CD8-positive, alpha-beta memory T cell (primary cell): ENCODE measurements around the gene KDM3B. TPM values are rescaled to one million over a fixed set of nuclear protein-coding genes. Genes with fewer than 3 reads are reported as not detected.
A peak's percentile ranks its signal among the peaks of the same experiment; 100 is the strongest.

ENCODE experiments used
- CTCF ChIA-PET: fragments of 350-600 bp; sonication (Branson Sonifier 250); formaldehyde crosslinking; loops from one replicate; lab custom pipeline; 2021; ENCODE audit warnings: antibody characterized with exemption; lab: Charles Lee
- POLR2A ChIA-PET: fragments of 350-600 bp; sonication (Branson Sonifier 250); formaldehyde crosslinking; loops from one replicate; lab custom pipeline; 2021; ENCODE audit warnings: antibody characterized with exemption; lab: Charles Lee
- DNase-seq, 5 donors: peaks; one replicate each; pipeline versions ENCODE4 v3.0.0 to v3.0.0-alpha.2; 2020 to 2022; ENCODE audit warnings: mixed read lengths in 1 of 5
- H3K27ac ChIP-seq: one replicate; pipeline ENCODE4 v1.7.0; 2013; ENCODE audit warnings: low read depth, mild to moderate bottlenecking, low read length, moderate library complexity
- H3K27me3 ChIP-seq: 2 replicates; pipeline ENCODE4 v1.7.0; 2013; ENCODE audit warnings: low read length, mild to moderate bottlenecking; ENCODE audit not compliant: insufficient read depth, poor library complexity, severe bottlenecking
- H3K36me3 ChIP-seq: 2 replicates; pipeline ENCODE4 v1.7.0; 2013; ENCODE audit warnings: mild to moderate bottlenecking, low read length, moderate library complexity; ENCODE audit not compliant: insufficient read depth
- H3K4me1 ChIP-seq: 2 replicates; pipeline ENCODE4 v1.7.0; 2013; ENCODE audit warnings: mild to moderate bottlenecking, low read length, moderate library complexity; ENCODE audit not compliant: insufficient read depth
- H3K4me3 ChIP-seq: 2 replicates; pipeline ENCODE4 v1.7.0; 2013; ENCODE audit warnings: mild to moderate bottlenecking, low read length
- H3K9me3 ChIP-seq: 2 replicates; pipeline ENCODE4 v1.7.0; 2013; ENCODE audit warnings: mild to moderate bottlenecking, low read length
- H3K27ac Mint-ChIP-seq, 8 donors: one replicate each; pipeline ENCODE4 v1.8.0; 2020 to 2021; ENCODE audit warnings: mixed read lengths in 8 of 8, mild to moderate bottlenecking in 6 of 8, inconsistent platforms in 3 of 8, moderate library complexity in 3 of 8
- H3K27me3 Mint-ChIP-seq, 2 donors: one replicate each; pipeline ENCODE4 v1.8.0; 2020 to 2021; ENCODE audit warnings: mixed read lengths in 2 of 2, mild to moderate bottlenecking in 1 of 2, moderate library complexity in 1 of 2
- H3K36me3 Mint-ChIP-seq, 3 donors: one replicate each; pipeline ENCODE4 v1.8.0; 2020 to 2021; ENCODE audit warnings: mixed read lengths in 3 of 3, inconsistent platforms in 1 of 3, mild to moderate bottlenecking in 1 of 3
- H3K4me1 Mint-ChIP-seq, 3 donors: one replicate each; pipeline ENCODE4 v1.8.0; 2020 to 2021; ENCODE audit warnings: mixed read lengths in 3 of 3, inconsistent platforms in 1 of 3, mild to moderate bottlenecking in 1 of 3
- H3K4me3 Mint-ChIP-seq, 7 donors: one replicate each; pipeline ENCODE4 v1.8.0; 2020 to 2021; ENCODE audit warnings: mixed read lengths in 7 of 7, mild to moderate bottlenecking in 6 of 7, moderate library complexity in 4 of 7, inconsistent platforms in 2 of 7
- H3K9me3 Mint-ChIP-seq, 5 donors: one replicate each; pipeline ENCODE4 v1.8.0; 2020 to 2022; ENCODE audit warnings: mixed read lengths in 5 of 5, mild to moderate bottlenecking in 3 of 5, moderate library complexity in 2 of 5, inconsistent platforms in 1 of 5
- polyA plus RNA-seq: library from polyadenylated mRNA; unstranded; fragments of 300-500 nt; fragmentation: Illumina TruSeq; gene quantifications from one replicate; pipeline ENCODE4 v1.2.3, GENCODE V29; 2021
- total RNA-seq, 2 experiments: library from RNA; stranded (reverse); gene quantifications; one replicate each; pipeline ENCODE4 v1.2.3, GENCODE V29; 2021

KDM3B gene
- total and polyA plus RNA-seq, 3 experiments from 2014 or later: 14.7 to 44.7 (median 42.4) TPM

DNA sequence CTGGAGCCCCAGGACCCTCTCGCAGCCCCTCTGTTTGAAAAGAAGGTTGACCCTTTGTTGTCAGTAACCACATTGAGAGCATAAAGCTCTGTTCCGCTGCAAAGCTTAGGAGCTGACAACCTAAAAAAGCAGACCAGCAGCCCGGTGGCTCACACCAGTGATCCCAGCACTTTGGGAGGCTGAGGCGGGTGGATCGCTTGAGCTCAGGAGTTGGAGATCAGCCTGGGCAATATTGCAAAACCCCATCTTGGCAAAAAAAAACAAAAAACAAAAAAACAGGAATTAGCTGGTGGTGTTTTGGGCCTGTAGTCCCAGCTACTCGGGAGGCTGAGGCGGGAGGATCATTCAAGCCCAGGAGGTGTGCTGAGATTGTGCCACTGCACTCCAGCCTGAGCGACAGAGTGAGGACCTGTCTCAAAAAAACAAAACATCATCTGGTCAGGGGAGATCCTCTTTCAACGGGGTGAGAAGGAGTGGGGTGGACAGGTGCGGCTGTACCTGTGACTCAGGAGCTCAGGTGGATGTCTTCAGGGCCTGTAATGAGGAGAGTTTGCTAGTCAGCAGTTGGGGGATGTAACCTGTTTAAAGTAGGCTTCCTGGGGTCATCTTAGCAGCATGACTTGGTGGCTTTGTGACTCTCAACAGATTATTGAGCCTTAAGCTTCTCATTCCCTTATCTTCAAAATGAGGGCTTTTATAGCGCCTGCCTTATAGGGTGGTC, 85.7 kb downstream of the KDM3B start:
- POLR2A ChIA-PET: interaction anchor here (1.0 to 1.5 kb wide), 3 partner anchors 27 to 105 kb away, joined by 4 read pairs; partner anchors contain the start of genes EGR1, ETF1 and FAM53C
- peaks cover 10% of the 10 kb centered on the region for H3K4me1 ChIP-seq
- peak overlapping the region; percentile 61 for H3K4me3 ChIP-seq
- H3K27ac ChIP-seq: no peak overlapping the region
- H3K36me3 Mint-ChIP-seq: peaks cover 0 to 37% (median 5%) of the 10 kb centered on the region in 3 donors
- peak overlapping the region; percentile 75 to 86 (median 82) for H3K4me3 Mint-ChIP-seq
- peaks cover 0 to 2% of the 10 kb centered on the region in 2 donors for H3K27me3 Mint-ChIP-seq
- CTCF ChIA-PET: interaction anchor here (0.7 to 3.4 kb wide), 5 partner anchors 11 to 86 kb away, joined by 3 to 20 read pairs (median 8); partner anchors contain the start of gene EGR1
- DNase-seq: no peak
- H3K4me1 Mint-ChIP-seq: peaks cover 17 to 26% (median 17%) of the 10 kb centered on the region in 3 donors
- H3K9me3 Mint-ChIP-seq: no peaks in the 10 kb centered on the region
- peak overlapping the region in 6 of 8 donors; percentile 50 to 90 (median 64) for H3K27ac Mint-ChIP-seq
- peaks cover 17% of the 10 kb centered on the region for H3K36me3 ChIP-seq
- no peaks in the 10 kb centered on the region for H3K9me3 ChIP-seq
- no peaks in the 10 kb centered on the region for H3K27me3 ChIP-seq

DNA sequence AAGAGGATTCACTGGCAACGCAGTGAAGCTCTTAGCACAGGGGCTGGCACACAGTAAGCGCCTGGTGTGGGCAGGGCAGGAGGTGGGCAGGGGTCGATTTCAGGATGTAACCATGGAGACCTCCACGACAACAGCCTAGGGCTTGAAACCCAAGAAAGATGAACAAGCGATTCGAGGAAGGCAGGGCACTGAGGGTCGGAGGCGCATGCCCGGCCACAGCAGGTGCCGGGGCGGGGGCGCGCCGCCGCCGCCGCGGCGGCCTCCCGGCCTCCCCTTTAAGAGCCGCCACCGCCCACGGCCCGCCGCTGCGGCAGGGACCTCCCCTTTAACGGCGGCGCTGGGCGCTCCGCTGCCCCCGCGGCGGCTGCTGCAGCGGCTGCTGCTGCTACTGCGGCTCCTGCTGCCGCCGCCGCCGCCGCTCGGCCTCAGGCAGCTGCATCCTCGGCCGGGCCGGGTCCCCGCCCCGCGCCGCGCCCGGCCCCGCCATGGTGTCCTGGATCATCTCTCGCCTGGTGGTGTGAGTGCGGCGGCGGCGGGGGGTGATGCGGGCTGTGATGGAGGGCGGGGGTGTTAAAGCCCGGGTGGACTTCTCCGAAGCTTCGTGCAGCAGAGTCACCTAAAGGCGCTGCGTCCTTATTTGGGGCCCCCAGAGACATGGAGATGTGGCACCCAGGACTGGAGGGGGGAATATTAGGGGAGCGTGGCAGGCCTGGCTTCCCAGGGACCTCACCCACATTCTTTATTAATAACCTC, 86.4 kb downstream of the KDM3B start, which contains the start of gene REEP2:
TSS of gene REEP2 (plus strand) at position 334 of the 753 bp plus-strand sequence. CDS start at position 486, 152 bp downstream.
- ChIA-PET CTCF (interaction anchor here (0.7 to 3.4 kb wide), 6 partner anchors 11 to 87 kb away, joined by 3 to 20 read pairs (median 6); partner anchors contain the start of gene EGR1), POLR2A (interaction anchor here (0.6 to 1.5 kb wide), 3 partner anchors 27 to 225 kb away, joined by 4 to 5 read pairs (median 4); partner anchors contain the start of genes EGR1 and FAM53C)
- Histone ChIP-seq H3K27ac (no peak within 1 kb of the TSS), H3K9me3 (no peaks in the 10 kb centered on the region), H3K36me3 (peaks cover 17% of the 10 kb centered on the region), H3K4me3 (peak within 1 kb of the TSS; percentile 61), H3K27me3 (no peaks in the 10 kb centered on the region), H3K4me1 (peaks cover 10% of the 10 kb centered on the region)
- peaks cover 0 to 30% (median 5%) of the 10 kb centered on the region in 3 donors for H3K36me3 Mint-ChIP-seq
- peak; percentile 50 to 74 (median 56) for DNase-seq
- peak within 1 kb of the TSS in 6 of 8 donors; percentile 50 to 90 (median 64) for H3K27ac Mint-ChIP-seq
- peaks cover 0 to 2% of the 10 kb centered on the region in 2 donors for H3K27me3 Mint-ChIP-seq
- H3K4me1 Mint-ChIP-seq: peaks cover 17 to 26% (median 17%) of the 10 kb centered on the region in 3 donors
- no peaks in the 10 kb centered on the region for H3K9me3 Mint-ChIP-seq
- peak within 1 kb of the TSS; percentile 80 to 95 (median 83) for H3K4me3 Mint-ChIP-seq

DNA sequence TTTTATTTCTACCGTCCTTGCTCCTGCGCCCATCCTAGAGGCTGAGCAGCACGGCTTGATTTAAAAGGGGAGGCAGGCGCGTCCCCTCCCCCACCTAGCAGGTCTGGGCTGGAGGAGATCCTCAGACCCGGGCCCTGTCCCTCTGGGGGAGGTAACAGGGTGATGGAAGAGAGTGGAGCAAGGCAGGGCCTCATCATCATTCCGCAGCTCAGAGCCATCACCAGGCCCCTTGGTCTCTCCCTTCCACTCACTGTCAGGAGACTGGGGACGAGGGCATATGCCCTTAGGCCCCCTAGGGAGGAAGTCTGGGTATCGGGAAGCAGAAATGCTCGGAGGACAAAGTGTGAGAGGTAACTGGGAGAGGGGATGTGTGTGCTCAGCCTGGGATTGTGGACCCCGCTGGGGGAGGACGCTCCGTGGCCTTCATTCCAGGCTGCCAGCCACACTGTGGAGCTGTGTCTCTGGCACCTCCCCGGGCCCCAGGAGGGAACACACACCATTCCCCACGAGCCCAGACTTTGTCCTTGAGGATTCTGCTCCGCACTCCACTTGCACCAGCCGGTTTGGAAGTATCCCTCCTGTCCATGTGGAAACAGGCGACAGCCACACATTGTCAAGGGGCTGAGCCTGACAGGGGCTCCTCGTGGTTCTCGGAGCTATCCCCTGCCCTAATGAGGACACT, 87.1 kb downstream of the KDM3B start:
- POLR2A ChIA-PET: interaction anchor here (0.6 kb wide), 1 partner anchor 225 kb away, joined by 5 read pairs; no protein-coding TSS in a partner anchor
- DNase-seq: no peak
- Histone ChIP-seq H3K27me3 (no peaks in the 10 kb centered on the region), H3K9me3 (no peaks in the 10 kb centered on the region), H3K4me1 (peaks cover 10% of the 10 kb centered on the region), H3K4me3 (peak overlapping the region; percentile 37), H3K36me3 (peaks cover 15% of the 10 kb centered on the region), H3K27ac (no peak overlapping the region)
- peaks cover 0 to 2% of the 10 kb centered on the region in 2 donors for H3K27me3 Mint-ChIP-seq
- CTCF ChIA-PET: interaction anchor here (1.2 to 3.4 kb wide), 4 partner anchors 10 to 64 kb away, joined by 3 to 20 read pairs (median 9); partner anchors contain the start of gene EGR1
- H3K9me3 Mint-ChIP-seq: peaks cover 0 to 2% (median 0%) of the 10 kb centered on the region in 5 donors
- peaks cover 17 to 26% (median 17%) of the 10 kb centered on the region in 3 donors for H3K4me1 Mint-ChIP-seq
- H3K4me3 Mint-ChIP-seq: peak overlapping the region; percentile 68 to 95 (median 82)
- peak overlapping the region in 1 of 8 donors; percentile 33 for H3K27ac Mint-ChIP-seq
- peaks cover 0 to 26% (median 3%) of the 10 kb centered on the region in 3 donors for H3K36me3 Mint-ChIP-seq

DNA sequence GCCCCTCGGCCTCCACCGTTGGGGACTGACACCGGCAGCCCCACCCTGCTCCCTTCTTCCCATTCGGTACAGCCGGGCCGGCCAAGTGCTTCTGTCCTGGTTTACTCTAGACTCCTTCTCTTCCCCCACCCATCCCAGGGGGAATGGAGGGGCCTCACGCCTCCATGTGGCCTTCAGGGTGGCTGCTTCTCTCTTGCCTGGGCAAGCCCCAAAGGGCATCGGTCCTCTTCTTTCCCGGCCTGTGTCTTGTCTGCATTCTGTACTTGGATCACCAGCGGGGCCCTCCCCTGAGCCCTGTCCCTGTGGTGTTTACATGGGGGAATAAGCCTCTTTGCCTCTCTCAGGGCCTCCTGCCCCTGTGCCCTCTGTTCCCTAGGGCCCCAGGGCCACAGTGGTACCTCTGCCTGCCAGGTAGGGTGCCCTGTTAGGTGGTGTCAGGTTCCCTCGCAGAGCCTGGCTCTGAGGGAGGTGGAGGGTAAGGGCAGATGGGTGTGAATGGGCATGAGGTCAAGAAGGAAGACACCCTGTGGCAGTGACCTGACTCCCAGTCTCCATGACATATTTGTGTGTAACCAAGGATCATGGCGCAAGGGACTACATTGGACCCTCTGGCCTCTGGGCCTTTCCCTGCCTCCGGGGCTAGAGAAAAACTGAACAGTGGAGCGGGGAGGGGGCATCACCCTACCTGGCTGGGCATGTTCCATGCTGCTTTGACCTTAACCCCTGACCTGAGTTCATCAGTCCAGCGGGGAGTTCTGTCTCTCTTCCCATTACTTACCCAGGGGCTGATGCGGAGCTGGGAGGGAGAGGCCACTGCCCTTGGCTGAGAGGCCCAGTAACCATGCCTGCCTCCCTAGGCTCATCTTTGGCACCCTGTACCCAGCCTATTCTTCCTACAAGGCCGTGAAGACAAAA, 87.9 kb downstream of the KDM3B start:
- Histone ChIP-seq H3K27ac (no peak overlapping the region), H3K9me3 (no peaks in the 10 kb centered on the region), H3K4me3 (no peak overlapping the region), H3K27me3 (no peaks in the 10 kb centered on the region), H3K36me3 (peaks cover 10% of the 10 kb centered on the region), H3K4me1 (peaks cover 10% of the 10 kb centered on the region)
- peaks cover 17 to 26% (median 17%) of the 10 kb centered on the region in 3 donors for H3K4me1 Mint-ChIP-seq
- H3K27me3 Mint-ChIP-seq: peaks cover 0 to 2% of the 10 kb centered on the region in 2 donors
- peaks cover 0 to 18% (median 0%) of the 10 kb centered on the region in 3 donors for H3K36me3 Mint-ChIP-seq
- peaks cover 0 to 2% (median 0%) of the 10 kb centered on the region in 5 donors for H3K9me3 Mint-ChIP-seq
- peak overlapping the region; percentile 19 to 91 (median 66) for H3K4me3 Mint-ChIP-seq
- DNase-seq: no peak
- POLR2A ChIA-PET: no interaction called here
- CTCF ChIA-PET: interaction anchor here (1.2 to 3.4 kb wide), 3 partner anchors 9 to 63 kb away, joined by 3 to 20 read pairs (median 8); no protein-coding TSS in a partner anchor
- H3K27ac Mint-ChIP-seq: peak overlapping the region in 2 of 8 donors; percentile 47 to 87

DNA sequence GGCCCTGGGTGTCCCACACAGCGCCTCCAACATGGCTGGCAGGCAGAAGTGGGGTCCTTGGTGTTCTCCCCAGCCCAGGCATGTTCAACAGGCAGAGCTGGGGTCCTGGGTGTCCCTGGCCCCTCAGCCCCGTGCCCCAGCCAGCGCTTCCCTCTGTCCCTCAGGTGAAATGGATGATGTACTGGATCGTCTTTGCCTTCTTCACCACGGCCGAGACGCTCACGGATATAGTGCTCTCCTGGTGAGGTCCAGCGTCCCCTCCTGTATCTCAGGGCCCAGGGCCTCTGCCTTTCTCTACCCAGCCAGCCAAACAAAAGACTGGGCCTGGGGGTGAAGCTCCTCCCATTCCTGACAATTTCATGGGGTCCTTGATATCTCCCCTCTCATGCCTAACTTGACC, 88.7 kb downstream of the KDM3B start:
- Mint-ChIP-seq H3K9me3 (peaks cover 0 to 2% (median 0%) of the 10 kb centered on the region in 5 donors), H3K27ac (no peak overlapping the region), H3K4me1 (peaks cover 17 to 26% (median 17%) of the 10 kb centered on the region in 3 donors), H3K4me3 (no peak overlapping the region), H3K36me3 (peaks cover 0 to 11% (median 0%) of the 10 kb centered on the region in 3 donors), H3K27me3 (peaks cover 0 to 2% of the 10 kb centered on the region in 2 donors)
- Histone ChIP-seq H3K27ac (no peak overlapping the region), H3K36me3 (peaks cover 3% of the 10 kb centered on the region), H3K9me3 (no peaks in the 10 kb centered on the region), H3K4me1 (peaks cover 10% of the 10 kb centered on the region), H3K4me3 (no peak overlapping the region), H3K27me3 (no peaks in the 10 kb centered on the region)
- no peak for DNase-seq
- CTCF ChIA-PET: interaction anchor here (0.7 to 1.1 kb wide), 2 partner anchors 8 to 58 kb away, joined by 3 read pairs; no protein-coding TSS in a partner anchor
- POLR2A ChIA-PET: no interaction called here

DNA sequence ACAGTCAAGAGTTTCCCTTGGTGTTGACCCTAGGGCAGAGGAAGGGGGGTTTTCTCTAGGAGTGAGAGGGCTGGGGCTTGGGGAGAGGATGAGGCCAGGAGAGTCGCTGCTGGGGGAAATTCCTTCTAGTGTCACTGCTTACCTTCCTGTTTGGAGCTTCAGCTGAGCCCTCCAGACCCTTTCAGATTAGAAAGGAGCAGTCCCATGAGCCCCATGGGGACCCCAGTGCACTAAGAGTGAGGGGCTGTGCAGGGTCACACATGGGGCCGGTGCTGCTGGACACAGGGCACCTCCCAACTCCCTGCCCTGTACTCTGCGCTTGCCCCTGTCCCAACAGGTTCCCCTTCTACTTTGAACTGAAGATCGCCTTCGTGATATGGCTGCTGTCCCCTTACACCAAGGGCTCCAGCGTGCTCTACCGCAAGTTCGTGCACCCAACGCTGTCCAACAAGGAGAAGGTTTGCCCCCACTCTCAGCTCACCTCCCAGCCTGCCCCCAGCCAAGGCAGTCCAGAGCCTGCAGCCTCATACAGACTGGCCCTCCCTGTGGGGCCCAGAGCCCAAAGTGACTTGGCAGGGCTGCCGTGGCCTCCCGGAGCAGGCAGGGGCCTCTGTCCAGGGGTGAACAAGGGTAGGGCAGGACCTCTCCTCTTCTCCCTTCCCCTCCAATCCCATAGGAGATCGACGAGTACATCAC, 91.7 kb downstream of the KDM3B start:
- Mint-ChIP-seq H3K4me3 (no peak overlapping the region), H3K36me3 (no peaks in the 10 kb centered on the region), H3K9me3 (peaks cover 0 to 2% (median 0%) of the 10 kb centered on the region in 5 donors), H3K27ac (peak overlapping the region in 1 of 8 donors; percentile 29), H3K27me3 (peaks cover 0 to 2% of the 10 kb centered on the region in 2 donors), H3K4me1 (peaks cover 3 to 10% (median 6%) of the 10 kb centered on the region in 3 donors)
- no peak for DNase-seq
- POLR2A ChIA-PET: no interaction called here
- Histone ChIP-seq H3K27me3 (no peaks in the 10 kb centered on the region), H3K4me1 (peaks cover 5% of the 10 kb centered on the region), H3K4me3 (no peak overlapping the region), H3K9me3 (no peaks in the 10 kb centered on the region), H3K36me3 (no peaks in the 10 kb centered on the region), H3K27ac (no peak overlapping the region)
- CTCF ChIA-PET: interaction anchor here (4.2 to 10.0 kb wide), 2 partner anchors 18 to 60 kb away, joined by 22 to 102 read pairs; partner anchors contain the start of gene EGR1
